Endothelial cell of umbilical vein (primary cell): Measurements from ENCODE around the gene FIS1. TPM values are rescaled to one million over a fixed set of nuclear protein-coding genes. Genes with fewer than 3 reads are reported as not detected.

Source experiments
- BruUV-seq: library from RNA; stranded (reverse); fragments of 400-500 nt; replicated peaks from 2 replicates; lab custom pipeline; 2021; lab: Mats Ljungman, UMichigan
- CTCF ChIA-PET: fragments of 300-600, 350-600 bp; sonication (Branson Sonifier 250); formaldehyde crosslinking; loops from one replicate; lab custom pipeline; 2021; ENCODE audit warnings: antibody characterized with exemption, inconsistent platforms; lab: Charles Lee
- POLR2A ChIA-PET: fragments of 300-600, 350-600 bp; sonication (Branson Sonifier 250); formaldehyde crosslinking; loops from one replicate; lab custom pipeline; 2021; ENCODE audit warnings: antibody characterized with exemption, inconsistent platforms; lab: Charles Lee
- DNase-seq: peaks from one replicate; pipeline ENCODE4 v3.0.0-alpha.2; 2011; ENCODE audit warnings: low read depth, low spot score
- FAIRE-seq: peaks from 2 replicates; lab custom pipeline; 2011; peaks lifted over from hg19 to GRCh38; lab: Jason Lieb, UNC
- H2AFZ ChIP-seq: 2 replicates; pipeline ENCODE4 v1.6.0; 2012; ENCODE audit warnings: low read depth, low read length, control low read depth, inconsistent platforms
- H3K27ac ChIP-seq: 2 replicates; pipeline ENCODE4 v1.5.1; 2011; ENCODE audit warnings: low read depth, mild to moderate bottlenecking, control low read depth, low read length, moderate library complexity; ENCODE audit not compliant: insufficient read depth
- H3K27me3 ChIP-seq, 2 experiments: 2 replicates each; pipeline versions ENCODE4 v1.6.0 to v1.6.1; 2011; ENCODE audit warnings: low read length in 2 of 2, mixed read lengths in 1 of 2; ENCODE audit not compliant: control insufficient read depth in 2 of 2, insufficient read depth in 2 of 2
- H3K36me3 ChIP-seq, 2 experiments: 2 replicates in 1 of 2; 3 replicates in 1 of 2; pipeline ENCODE4 v1.5.1; 2011; ENCODE audit warnings: low read length in 2 of 2, mild to moderate bottlenecking in 1 of 2, moderate library complexity in 1 of 2; ENCODE audit not compliant: control insufficient read depth in 2 of 2, insufficient read depth in 2 of 2; ENCODE audit errors: extremely low read depth in 1 of 2
- H3K4me1 ChIP-seq: 3 replicates; pipeline ENCODE4 v1.5.1; 2011; ENCODE audit warnings: mild to moderate bottlenecking, low read length; ENCODE audit not compliant: control insufficient read depth, insufficient read depth; ENCODE audit errors: extremely low read depth
- H3K4me2 ChIP-seq: 2 replicates; pipeline ENCODE4 v1.6.1; 2011; ENCODE audit warnings: low read length, control low read depth, mixed read lengths; ENCODE audit not compliant: insufficient read depth
- H3K4me3 ChIP-seq, 3 experiments: fragments of 200-600 bp in 1 of 3; sonication (generic), shearing (Covaris generic) in 1 of 3; replicated peaks in 1 of 3; 2 replicates each; pipeline ENCODE4 v1.5.1; 2011 to 2016; ENCODE audit warnings: control low read depth in 3 of 3, low read length in 3 of 3, mild to moderate bottlenecking in 2 of 3, inconsistent platforms in 1 of 3, low read depth in 1 of 3, moderate library complexity in 1 of 3; ENCODE audit not compliant: insufficient read depth in 1 of 3
- H3K79me2 ChIP-seq: 2 replicates; pipeline ENCODE4 v1.6.0; 2012; ENCODE audit warnings: low read length, inconsistent platforms; ENCODE audit not compliant: control insufficient read depth, insufficient read depth
- H3K9ac ChIP-seq: replicated peaks from 2 replicates; pipeline ENCODE3; 2011; ENCODE audit warnings: low read length, control low read depth; ENCODE audit not compliant: insufficient read depth; ENCODE audit errors: extremely low read depth
- H3K9me1 ChIP-seq: replicated peaks from 3 replicates; pipeline ENCODE4 v1.6.0; 2011; ENCODE audit warnings: mild to moderate bottlenecking, low read length; ENCODE audit not compliant: control insufficient read depth, insufficient read depth; ENCODE audit errors: extremely low read depth
- H3K9me3 ChIP-seq: replicated peaks from 2 replicates; pipeline ENCODE4 v1.5.1; 2012; ENCODE audit warnings: low read length, inconsistent platforms; ENCODE audit not compliant: control insufficient read depth, insufficient read depth
- H4K20me1 ChIP-seq: replicated peaks from 2 replicates; pipeline ENCODE3; 2011; ENCODE audit warnings: mild to moderate bottlenecking, low read length; ENCODE audit not compliant: control insufficient read depth, insufficient read depth; ENCODE audit errors: extremely low read depth
- EZH2 ChIP-seq: IDR thresholded peaks from 2 replicates; pipeline ENCODE4 v1.6.1; 2012; ENCODE audit warnings: borderline replicate concordance, low read depth, mild to moderate bottlenecking, moderate library complexity, low read length, inconsistent platforms; ENCODE audit not compliant: severe bottlenecking
- FOS ChIP-seq: IDR thresholded peaks from 2 replicates; pipeline ENCODE4 v1.6.1; 2011; ENCODE audit warnings: mild to moderate bottlenecking, low read length, moderate library complexity, borderline replicate concordance; ENCODE audit not compliant: insufficient read depth
- GATA2 ChIP-seq: IDR thresholded peaks from 2 replicates; pipeline ENCODE4 v1.7.0; 2011; ENCODE audit warnings: low read depth, mild to moderate bottlenecking, moderate library complexity, mixed read lengths, low read length; ENCODE audit not compliant: insufficient read length, insufficient read depth
- JUN ChIP-seq: IDR thresholded peaks from 2 replicates; pipeline ENCODE4 v1.6.1; 2011; ENCODE audit warnings: borderline replicate concordance, low read depth; ENCODE audit not compliant: insufficient read length, insufficient read depth
- MYC ChIP-seq: IDR thresholded peaks from one replicate; pipeline ENCODE4 v1.6.1; 2011; ENCODE audit warnings: mild to moderate bottlenecking, low read depth, low read length
- POLR2AphosphoS5 ChIP-seq: IDR thresholded peaks from 2 replicates; pipeline ENCODE4 v1.6.1; 2012; ENCODE audit warnings: low read depth, mild to moderate bottlenecking, control low read depth, low read length, moderate library complexity; ENCODE audit not compliant: insufficient read depth
- dilution Hi-C: fragments of 300-500 bp; cut with MboI; formaldehyde crosslinking; loops from one replicate; pipeline ENCODE4 v1.15.0; 2019; ENCODE audit warnings: low sequenced_read_pairs; ENCODE audit not compliant: extremely low pct_ligation_motif_present
- intact Hi-C: fragments of 100-400 bp; cut with micrococcal nuclease; formaldehyde crosslinking; loops from one replicate; pipeline ENCODE4 v1.10.0; 2022
- polyA plus RNA-seq, 4 experiments: library from polyadenylated mRNA; depleted of rRNA in 3 of 4; stranded (reverse) in 3 of 4; unstranded in 1 of 4; fragments of >200 nt; gene quantifications; 2 replicates each; pipeline versions ENCODE4 v1.2.1 to v1.2.3, GENCODE V29; 2011 to 2012; ENCODE audit warnings: missing spikeins in 1 of 4
- total RNA-seq: library from RNA; stranded (reverse); gene quantifications from 2 replicates; pipeline ENCODE4 v1.2.3, GENCODE V29; 2021
- TF ChIP-seq, protein P1 (sequence below), 2 donors: IDR thresholded peaks; 1 replicate in 1 of 2; 2 replicates in 1 of 2; pipeline ENCODE4 v1.5.1; 2011; ENCODE audit warnings: low read length in 2 of 2, mild to moderate bottlenecking in 2 of 2, moderate library complexity in 2 of 2, control low read depth in 1 of 2, inconsistent platforms in 1 of 2, low read depth in 1 of 2; ENCODE audit not compliant: insufficient read depth in 1 of 2; ENCODE audit errors: extremely low read depth in 1 of 2
- TF ChIP-seq, protein P2 (sequence below): IDR thresholded peaks from 2 replicates; pipeline ENCODE4 v1.6.1; 2011; ENCODE audit not compliant: insufficient read depth, insufficient read length

FIS1 gene
- total and polyA plus RNA-seq, 2 donors (not counting 3 experiments of a cell fraction or from before 2014, with no cell fraction given) = 132 to 330 TPM

GRCh38 chr7:101232141-101232850 lies 12.6 kb downstream of the FIS1 start:
- CTCF ChIA-PET = interaction anchor here (0.8 to 8.1 kb wide), 4 partner anchors 12 to 51 kb away, joined by 3 to 42 read pairs (median 7); partner anchors contain the start of genes FIS1, PLOD3 and ZNHIT1
- Histone ChIP-seq H3K4me1 (peaks cover 14% of the 10 kb centered on the region), H3K79me2 (no peaks in the 10 kb centered on the region), H3K9me3 (no peaks in the 10 kb centered on the region), H4K20me1 (no peaks in the 10 kb centered on the region), H3K4me3 (peak overlapping the region in 1 of 3 experiments; percentile 18), H3K4me2 (peak overlapping the region; percentile 5), H3K9me1 (no peaks in the 10 kb centered on the region), H3K36me3 (peaks cover 0 to 6% of the 10 kb centered on the region in 2 experiments), H3K27me3 (no peaks in the 10 kb centered on the region), H3K9ac (no peak overlapping the region), H2AFZ (peak overlapping the region; percentile 45), H3K27ac (no peak overlapping the region)
- intact Hi-C loops (no loop called here), dilution Hi-C loops (no loop called here)
- POLR2A ChIA-PET = no interaction called here
- DNase-seq = peak; percentile 10
- FAIRE-seq = no peak
- BruUV-seq = TSS peak; percentile 14
- TF ChIP-seq POLR2AphosphoS5 (peak; percentile 7), GATA2 (no peak)

GRCh38 chr7:101231644-101232043 lies 13.2 kb downstream of the FIS1 start:
- FAIRE-seq = peak; percentile 4
- Histone ChIP-seq H3K9me1 (no peaks in the 10 kb centered on the region), H3K27me3 (no peaks in the 10 kb centered on the region), H3K36me3 (peaks cover 0 to 4% of the 10 kb centered on the region in 2 experiments), H3K4me1 (peaks cover 11% of the 10 kb centered on the region), H3K27ac (no peak overlapping the region), H3K4me2 (peak overlapping the region; percentile 5), H3K4me3 (no peak overlapping the region), H3K9ac (no peak overlapping the region), H3K9me3 (no peaks in the 10 kb centered on the region), H4K20me1 (no peaks in the 10 kb centered on the region), H3K79me2 (no peaks in the 10 kb centered on the region), H2AFZ (no peak overlapping the region)
- CTCF ChIA-PET = interaction anchor here (1.3 to 8.1 kb wide), 5 partner anchors 9 to 88 kb away, joined by 3 to 42 read pairs (median 5); partner anchors contain the start of genes FIS1, PLOD3 and ZNHIT1
- dilution Hi-C loops = no loop called here
- no peak for TF ChIP-seq FOS
- peak; percentile 16 for TF ChIP-seq POLR2AphosphoS5
- TF ChIP-seq, protein P1, sequence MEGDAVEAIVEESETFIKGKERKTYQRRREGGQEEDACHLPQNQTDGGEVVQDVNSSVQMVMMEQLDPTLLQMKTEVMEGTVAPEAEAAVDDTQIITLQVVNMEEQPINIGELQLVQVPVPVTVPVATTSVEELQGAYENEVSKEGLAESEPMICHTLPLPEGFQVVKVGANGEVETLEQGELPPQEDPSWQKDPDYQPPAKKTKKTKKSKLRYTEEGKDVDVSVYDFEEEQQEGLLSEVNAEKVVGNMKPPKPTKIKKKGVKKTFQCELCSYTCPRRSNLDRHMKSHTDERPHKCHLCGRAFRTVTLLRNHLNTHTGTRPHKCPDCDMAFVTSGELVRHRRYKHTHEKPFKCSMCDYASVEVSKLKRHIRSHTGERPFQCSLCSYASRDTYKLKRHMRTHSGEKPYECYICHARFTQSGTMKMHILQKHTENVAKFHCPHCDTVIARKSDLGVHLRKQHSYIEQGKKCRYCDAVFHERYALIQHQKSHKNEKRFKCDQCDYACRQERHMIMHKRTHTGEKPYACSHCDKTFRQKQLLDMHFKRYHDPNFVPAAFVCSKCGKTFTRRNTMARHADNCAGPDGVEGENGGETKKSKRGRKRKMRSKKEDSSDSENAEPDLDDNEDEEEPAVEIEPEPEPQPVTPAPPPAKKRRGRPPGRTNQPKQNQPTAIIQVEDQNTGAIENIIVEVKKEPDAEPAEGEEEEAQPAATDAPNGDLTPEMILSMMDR (IDR thresholded peaks at IDR 0.05; ENCODE audit: extremely low read depth in 1 of 2, insufficient read depth in 1 of 2, low read depth in 1 of 2, low read length in 2 of 2) = no peak
- no peak for TF ChIP-seq EZH2
- TF ChIP-seq, protein P2, sequence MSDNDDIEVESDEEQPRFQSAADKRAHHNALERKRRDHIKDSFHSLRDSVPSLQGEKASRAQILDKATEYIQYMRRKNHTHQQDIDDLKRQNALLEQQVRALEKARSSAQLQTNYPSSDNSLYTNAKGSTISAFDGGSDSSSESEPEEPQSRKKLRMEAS = no peak
- no peak for TF ChIP-seq MYC
- TF ChIP-seq JUN = no peak
- no peak for TF ChIP-seq GATA2
- intact Hi-C loops = no loop called here
- POLR2A ChIA-PET = no interaction called here
- BruUV-seq = no TSS peak
- peak; percentile 24 for DNase-seq
